Measurements from ENCODE around the gene TPSB2.

Gene TPSB2

GRCh38 chr16:1218061-1218929, 11.7 kb downstream of the TPSB2 start:
- DNase-seq, result no peak

GRCh38 chr16:1217526-1217925, 12.5 kb downstream of the TPSB2 start:
- DNase-seq, result no peak

GRCh38 chr16:1216681-1217400, 13.1 kb downstream of the TPSB2 start:
- DNase-seq, result no peak

DNA sequence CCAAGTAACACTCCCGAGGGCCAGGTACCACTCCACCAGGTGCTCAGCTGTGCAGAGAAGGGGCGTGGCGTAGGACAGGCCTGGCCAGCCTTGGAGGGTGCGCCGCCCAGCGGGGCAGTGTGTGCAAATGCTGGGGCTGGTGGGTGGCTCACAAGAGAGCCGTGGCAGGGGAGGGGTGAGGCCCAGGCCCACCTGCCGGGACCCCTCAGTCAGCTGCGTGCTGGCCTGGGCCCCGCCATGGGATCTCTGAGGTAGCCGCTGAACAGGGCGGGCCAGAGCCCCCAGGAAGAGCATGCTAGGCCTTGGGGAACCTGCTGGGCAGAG, 13.7 kb downstream of the TPSB2 start:
- no peak for DNase-seq

DNA sequence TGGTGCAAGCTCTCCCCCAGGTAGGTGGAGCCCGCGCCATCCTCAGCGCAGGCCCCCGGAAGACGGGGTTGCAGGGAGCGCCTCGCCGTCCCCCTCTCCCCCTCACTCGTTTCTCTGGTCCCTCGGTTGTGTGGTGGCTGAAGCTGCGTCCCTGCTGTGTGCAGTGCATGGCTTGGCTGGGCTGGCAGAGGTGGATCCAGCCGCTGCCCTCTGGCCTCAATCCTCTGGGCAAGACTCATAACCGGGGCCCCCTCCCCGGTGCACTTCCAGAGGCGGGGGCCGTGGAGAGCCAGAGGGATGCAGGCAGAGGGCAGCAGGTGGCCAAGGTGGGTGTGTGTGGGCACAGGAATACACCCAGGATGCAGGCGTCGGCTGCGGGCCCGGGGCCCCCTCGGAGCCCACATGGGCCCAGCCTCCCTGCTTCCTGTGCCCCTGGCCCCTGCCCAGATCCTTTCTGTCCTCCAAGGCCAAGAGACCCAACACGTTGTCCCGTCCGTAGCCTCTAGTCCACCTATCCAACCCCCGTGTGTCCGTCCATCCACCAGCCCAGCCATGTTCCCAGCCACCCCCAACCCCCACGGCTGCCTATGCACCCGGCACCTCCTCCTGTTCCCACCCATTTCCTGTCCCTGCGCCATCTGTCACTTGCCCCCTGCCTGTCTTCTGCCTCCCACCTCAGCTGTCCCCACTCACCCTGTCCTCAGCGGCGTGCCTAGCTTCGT, 14.2 kb downstream of the TPSB2 start:
- no peak for DNase-seq

GRCh38 chr16:1214719-1215118, 15.3 kb downstream of the TPSB2 start:
- no peak for DNase-seq

DNA sequence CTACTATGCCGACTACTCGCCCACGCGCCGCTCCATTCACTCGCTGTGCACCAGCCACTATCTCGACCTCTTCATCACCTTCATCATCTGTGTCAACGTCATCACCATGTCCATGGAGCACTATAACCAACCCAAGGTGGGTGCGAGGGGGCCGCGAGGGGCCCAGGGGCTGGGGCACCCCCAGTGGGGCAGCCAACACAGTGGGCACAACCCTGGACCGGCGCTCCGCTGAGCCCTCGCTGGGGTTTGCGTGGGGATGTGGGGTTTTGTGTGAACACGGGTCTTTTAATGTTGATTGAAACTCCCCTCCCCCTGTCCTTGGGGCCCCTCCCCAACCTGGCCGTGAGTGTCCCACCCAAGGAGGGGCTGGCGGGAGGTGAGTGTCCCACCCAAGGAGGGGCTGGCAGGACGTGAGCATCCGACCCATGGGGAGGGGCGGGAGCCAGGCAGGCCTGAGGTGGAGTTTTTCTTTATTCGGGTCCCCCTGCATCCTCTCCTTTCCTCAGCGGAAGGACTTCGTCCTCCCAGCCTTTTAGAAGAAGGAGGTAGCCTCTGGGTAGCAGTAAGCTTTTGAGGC, 16.1 kb downstream of the TPSB2 start:
- DNase-seq, result no peak

- no peak for DNase-seq
Measured at GRCh38 chr16:1213231-1213630, 16.8 kb downstream of the TPSB2 start.

GRCh38 chr16:1212616-1213194, 17.3 kb downstream of the TPSB2 start:
- no peak for DNase-seq

DNA sequence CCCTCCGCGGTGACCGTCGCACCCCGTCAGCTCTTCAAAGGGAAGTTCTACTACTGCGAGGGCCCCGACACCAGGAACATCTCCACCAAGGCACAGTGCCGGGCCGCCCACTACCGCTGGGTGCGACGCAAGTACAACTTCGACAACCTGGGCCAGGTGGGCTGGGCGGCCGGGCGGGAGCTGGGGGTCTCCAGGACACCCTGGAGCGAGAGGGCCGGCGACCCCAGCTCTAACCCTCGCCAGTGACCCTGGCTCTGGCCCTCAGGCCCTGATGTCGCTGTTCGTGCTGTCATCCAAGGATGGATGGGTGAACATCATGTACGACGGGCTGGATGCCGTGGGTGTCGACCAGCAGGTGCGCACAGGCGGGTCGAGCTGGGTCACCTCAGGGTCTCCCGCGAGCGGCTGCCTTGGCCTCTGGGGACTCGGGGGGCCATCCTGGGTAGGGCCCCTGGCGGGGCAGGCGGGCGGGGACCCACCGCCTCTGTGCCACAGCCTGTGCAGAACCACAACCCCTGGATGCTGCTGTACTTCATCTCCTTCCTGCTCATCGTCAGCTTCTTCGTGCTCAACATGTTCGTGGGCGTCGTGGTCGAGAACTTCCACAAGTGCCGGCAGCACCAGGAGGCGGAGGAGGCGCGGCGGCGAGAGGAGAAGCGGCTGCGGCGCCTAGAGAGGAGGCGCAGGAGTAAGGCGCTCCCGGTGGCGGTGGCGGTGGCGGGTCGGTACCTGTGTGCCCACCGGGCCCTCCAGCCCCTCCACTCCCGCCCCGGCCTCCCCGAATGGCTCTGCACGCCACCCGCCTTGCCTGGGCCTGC, 18.3 kb downstream of the TPSB2 start:
- no peak for DNase-seq

GRCh38 chr16:1210461-1210860, 19.5 kb downstream of the TPSB2 start:
- DNase-seq, result no peak

DNA sequence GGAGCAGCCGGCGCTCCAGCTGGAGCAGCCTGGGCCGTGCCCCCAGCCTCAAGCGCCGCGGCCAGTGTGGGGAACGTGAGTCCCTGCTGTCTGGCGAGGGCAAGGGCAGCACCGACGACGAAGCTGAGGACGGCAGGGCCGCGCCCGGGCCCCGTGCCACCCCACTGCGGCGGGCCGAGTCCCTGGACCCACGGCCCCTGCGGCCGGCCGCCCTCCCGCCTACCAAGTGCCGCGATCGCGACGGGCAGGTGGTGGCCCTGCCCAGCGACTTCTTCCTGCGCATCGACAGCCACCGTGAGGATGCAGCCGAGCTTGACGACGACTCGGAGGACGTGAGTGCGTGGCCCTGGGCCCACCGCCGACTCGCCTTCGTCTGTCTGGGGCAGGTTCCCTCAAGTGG, 20.9 kb downstream of the TPSB2 start:
- no peak for DNase-seq

- DNase-seq, result no peak
Measured at GRCh38 chr16:1208239-1208830, 21.6 kb downstream of the TPSB2 start.

DNA sequence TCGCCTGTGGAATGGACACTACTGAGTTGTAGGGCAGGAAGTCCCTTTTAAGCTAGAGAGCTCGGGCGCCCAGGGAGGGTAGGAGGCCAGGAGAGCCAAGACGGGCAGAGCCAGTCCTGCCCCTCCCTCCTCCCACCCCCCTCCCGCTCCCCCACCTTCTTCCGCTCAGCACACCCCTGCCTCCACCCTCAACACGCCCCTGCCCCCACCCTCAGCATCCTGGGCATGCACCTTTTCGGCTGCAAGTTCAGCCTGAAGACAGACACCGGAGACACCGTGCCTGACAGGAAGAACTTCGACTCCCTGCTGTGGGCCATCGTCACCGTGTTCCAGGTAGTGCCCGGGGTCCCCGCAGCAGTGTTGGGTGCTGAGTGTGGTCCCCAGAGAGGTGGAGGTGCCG, 23.2 kb downstream of the TPSB2 start:
- DNase-seq, result no peak

- DNase-seq, result no peak
Measured at GRCh38 chr16:1206326-1206725, 23.7 kb downstream of the TPSB2 start.

- no peak for DNase-seq
Measured at GRCh38 chr16:1204933-1205332, 25.1 kb downstream of the TPSB2 start.

DNA sequence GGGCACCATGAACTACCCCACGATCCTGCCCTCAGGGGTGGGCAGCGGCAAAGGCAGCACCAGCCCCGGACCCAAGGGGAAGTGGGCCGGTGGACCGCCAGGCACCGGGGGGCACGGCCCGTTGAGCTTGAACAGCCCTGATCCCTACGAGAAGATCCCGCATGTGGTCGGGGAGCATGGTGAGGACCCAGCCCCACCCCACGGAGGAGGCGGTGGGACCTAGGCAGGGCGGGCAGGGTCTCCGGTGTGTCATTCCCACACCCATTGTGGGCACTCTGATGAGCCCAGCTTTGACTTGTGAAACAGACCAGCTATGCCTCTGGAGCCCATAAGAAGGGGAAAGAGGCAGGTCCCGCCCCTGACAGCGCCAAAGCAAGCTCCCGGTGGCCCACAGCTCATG, 27.7 kb downstream of the TPSB2 start:
- no peak for DNase-seq

GRCh38 chr16:1201444-1201843, 28.5 kb downstream of the TPSB2 start:
- no peak for DNase-seq

GRCh38 chr16:1200014-1200627, 29.9 kb downstream of the TPSB2 start:
- DNase-seq, result no peak

DNA sequence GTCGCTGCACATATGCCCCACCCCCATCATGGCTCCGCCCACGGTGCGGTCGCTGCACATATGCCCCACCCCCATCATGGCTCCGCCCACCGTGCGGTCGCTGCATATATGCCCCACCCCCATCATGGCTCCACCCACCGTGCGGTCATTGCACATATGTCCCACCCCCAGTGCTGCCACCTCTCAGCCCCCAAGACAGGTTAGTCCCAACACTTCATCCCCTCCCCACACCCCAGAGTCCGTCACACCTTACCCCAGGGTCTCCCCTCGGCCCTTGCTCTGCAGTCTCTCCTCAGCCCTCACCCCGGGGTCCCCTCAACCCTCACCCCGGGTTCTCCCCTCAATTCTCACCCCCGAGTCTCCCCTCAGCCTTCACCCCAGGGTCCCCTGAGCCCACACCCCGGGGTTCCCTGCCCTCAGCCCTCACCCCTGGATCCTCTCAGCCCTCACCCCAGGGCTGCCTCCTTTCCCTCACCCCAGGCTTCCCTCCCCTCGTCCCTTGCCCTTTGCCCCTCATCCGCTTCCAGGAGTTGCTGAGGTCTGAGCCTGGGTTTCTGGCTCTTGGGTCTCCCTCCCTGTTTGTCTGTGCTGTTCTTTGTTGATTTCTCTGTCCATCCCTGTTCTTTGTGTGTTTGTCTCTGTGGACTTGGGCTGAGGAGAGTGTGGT, 30.5 kb downstream of the TPSB2 start:
- DNase-seq, result no peak
